ENCODE data around the gene DPP6. TPM values are rescaled to one million over a fixed set of nuclear protein-coding genes. Genes with fewer than 3 reads are reported as not detected.
"Not testable (repeated sequence)": the region's sequence is repeated elsewhere in the genome, so short reads cannot be mapped to it uniquely, and the experiment has no call there.

Gene DPP6
- total RNA-seq, 1 donor from 2014 or later, result not detected

- intact Hi-C loops (cut with micrococcal nuclease), result not testable (repeated sequence)
These were observed 43.0 kb downstream of the DPP6 start for GRCh38 chr7:154095201-154095600.

GRCh38 chr7:154105063-154105462, 52.9 kb downstream of the DPP6 start:
- H3K27me3 Mint-ChIP-seq (ENCODE audit: low read depth); H3K9me3 Mint-ChIP-seq; H3K4me3 Mint-ChIP-seq (ENCODE audit: low read depth); H3K36me3 Mint-ChIP-seq (ENCODE audit: low read depth); DNase-seq (ENCODE audit: low spot score); H3K27ac Mint-ChIP-seq; H3K4me1 Mint-ChIP-seq (ENCODE audit: low read depth); intact Hi-C loops (cut with micrococcal nuclease): not testable (repeated sequence)

More at GRCh38 chr7:154095201-154095600, 43.0 kb downstream of the DPP6 start:
- H3K4me3 Mint-ChIP-seq (ENCODE audit: low read depth); H3K36me3 Mint-ChIP-seq (ENCODE audit: low read depth); H3K27ac Mint-ChIP-seq; H3K4me1 Mint-ChIP-seq (ENCODE audit: low read depth); DNase-seq (ENCODE audit: low spot score); H3K9me3 Mint-ChIP-seq; H3K27me3 Mint-ChIP-seq (ENCODE audit: low read depth): not testable (repeated sequence)

- DNase-seq (ENCODE audit: low spot score); H3K36me3 Mint-ChIP-seq (ENCODE audit: low read depth); H3K27me3 Mint-ChIP-seq (ENCODE audit: low read depth); H3K27ac Mint-ChIP-seq; intact Hi-C loops (cut with micrococcal nuclease); H3K9me3 Mint-ChIP-seq; H3K4me3 Mint-ChIP-seq (ENCODE audit: low read depth); H3K4me1 Mint-ChIP-seq (ENCODE audit: low read depth): not testable (repeated sequence)
These were observed 57.4 kb downstream of the DPP6 start for GRCh38 chr7:154109615-154110014.

GRCh38 chr7:154113732-154114351, 61.6 kb downstream of the DPP6 start:
- H3K4me1 Mint-ChIP-seq (ENCODE audit: low read depth); DNase-seq (ENCODE audit: low spot score); H3K4me3 Mint-ChIP-seq (ENCODE audit: low read depth); H3K36me3 Mint-ChIP-seq (ENCODE audit: low read depth); H3K9me3 Mint-ChIP-seq; H3K27me3 Mint-ChIP-seq (ENCODE audit: low read depth); intact Hi-C loops (cut with micrococcal nuclease); H3K27ac Mint-ChIP-seq: not testable (repeated sequence)

- H3K4me1 Mint-ChIP-seq (ENCODE audit: low read depth); DNase-seq (ENCODE audit: low spot score); H3K9me3 Mint-ChIP-seq; H3K27me3 Mint-ChIP-seq (ENCODE audit: low read depth); H3K36me3 Mint-ChIP-seq (ENCODE audit: low read depth); intact Hi-C loops (cut with micrococcal nuclease); H3K4me3 Mint-ChIP-seq (ENCODE audit: low read depth); H3K27ac Mint-ChIP-seq: not testable (repeated sequence)
These were observed 65.5 kb downstream of the DPP6 start for GRCh38 chr7:154117411-154118390.

GRCh38 chr7:154120825-154121224, 68.6 kb downstream of the DPP6 start:
- H3K27me3 Mint-ChIP-seq (ENCODE audit: low read depth); DNase-seq (ENCODE audit: low spot score); H3K27ac Mint-ChIP-seq; H3K4me1 Mint-ChIP-seq (ENCODE audit: low read depth); H3K4me3 Mint-ChIP-seq (ENCODE audit: low read depth); intact Hi-C loops (cut with micrococcal nuclease); H3K36me3 Mint-ChIP-seq (ENCODE audit: low read depth); H3K9me3 Mint-ChIP-seq: not testable (repeated sequence)

GRCh38 chr7:154122720-154123119, 70.5 kb downstream of the DPP6 start:
- DNase-seq (ENCODE audit: low spot score); H3K27ac Mint-ChIP-seq; H3K4me3 Mint-ChIP-seq (ENCODE audit: low read depth); H3K27me3 Mint-ChIP-seq (ENCODE audit: low read depth); H3K36me3 Mint-ChIP-seq (ENCODE audit: low read depth); H3K4me1 Mint-ChIP-seq (ENCODE audit: low read depth); H3K9me3 Mint-ChIP-seq; intact Hi-C loops (cut with micrococcal nuclease): not testable (repeated sequence)

- H3K9me3 Mint-ChIP-seq; DNase-seq (ENCODE audit: low spot score); H3K27me3 Mint-ChIP-seq (ENCODE audit: low read depth); H3K4me1 Mint-ChIP-seq (ENCODE audit: low read depth); H3K4me3 Mint-ChIP-seq (ENCODE audit: low read depth); H3K36me3 Mint-ChIP-seq (ENCODE audit: low read depth); intact Hi-C loops (cut with micrococcal nuclease); H3K27ac Mint-ChIP-seq: not testable (repeated sequence)
These were observed 71.2 kb downstream of the DPP6 start for GRCh38 chr7:154123397-154123796.

GRCh38 chr7:154129142-154129541, 76.9 kb downstream of the DPP6 start:
- H3K9me3 Mint-ChIP-seq; H3K27ac Mint-ChIP-seq; intact Hi-C loops (cut with micrococcal nuclease); H3K36me3 Mint-ChIP-seq (ENCODE audit: low read depth); H3K4me3 Mint-ChIP-seq (ENCODE audit: low read depth); H3K4me1 Mint-ChIP-seq (ENCODE audit: low read depth); DNase-seq (ENCODE audit: low spot score); H3K27me3 Mint-ChIP-seq (ENCODE audit: low read depth): not testable (repeated sequence)

GRCh38 chr7:154132617-154133016, 80.4 kb downstream of the DPP6 start:
- intact Hi-C loops (cut with micrococcal nuclease); H3K27me3 Mint-ChIP-seq (ENCODE audit: low read depth); H3K27ac Mint-ChIP-seq; DNase-seq (ENCODE audit: low spot score); H3K4me3 Mint-ChIP-seq (ENCODE audit: low read depth); H3K36me3 Mint-ChIP-seq (ENCODE audit: low read depth); H3K4me1 Mint-ChIP-seq (ENCODE audit: low read depth): not testable (repeated sequence)
- peaks cover 23% of the 10 kb centered on the region for H3K9me3 Mint-ChIP-seq

GRCh38 chr7:154133703-154134277, 81.6 kb downstream of the DPP6 start:
- H3K27me3 Mint-ChIP-seq (ENCODE audit: low read depth); DNase-seq (ENCODE audit: low spot score); H3K4me3 Mint-ChIP-seq (ENCODE audit: low read depth); H3K36me3 Mint-ChIP-seq (ENCODE audit: low read depth); intact Hi-C loops (cut with micrococcal nuclease); H3K27ac Mint-ChIP-seq; H3K4me1 Mint-ChIP-seq (ENCODE audit: low read depth): not testable (repeated sequence)
- peaks cover 23% of the 10 kb centered on the region for H3K9me3 Mint-ChIP-seq

GRCh38 chr7:154134698-154135097, 82.5 kb downstream of the DPP6 start:
- H3K4me3 Mint-ChIP-seq (ENCODE audit: low read depth); H3K36me3 Mint-ChIP-seq (ENCODE audit: low read depth); intact Hi-C loops (cut with micrococcal nuclease); H3K27ac Mint-ChIP-seq; H3K27me3 Mint-ChIP-seq (ENCODE audit: low read depth); H3K4me1 Mint-ChIP-seq (ENCODE audit: low read depth); DNase-seq (ENCODE audit: low spot score): not testable (repeated sequence)
- peaks cover 23% of the 10 kb centered on the region for H3K9me3 Mint-ChIP-seq

- H3K36me3 Mint-ChIP-seq (ENCODE audit: low read depth); H3K4me1 Mint-ChIP-seq (ENCODE audit: low read depth); DNase-seq (ENCODE audit: low spot score); intact Hi-C loops (cut with micrococcal nuclease); H3K27me3 Mint-ChIP-seq (ENCODE audit: low read depth); H3K4me3 Mint-ChIP-seq (ENCODE audit: low read depth); H3K27ac Mint-ChIP-seq: not testable (repeated sequence)
- H3K9me3 Mint-ChIP-seq, result peaks cover 23% of the 10 kb centered on the region
These were observed 83.4 kb downstream of the DPP6 start for GRCh38 chr7:154135646-154136045.

Measured in activated T-helper 2 cell treated with anti-CD3 and anti-CD28 coated beads, Interferon-gamma antibody, Interleukin-2, Interleukin-4, amounts not matched to agents 10 μg/mL and 5 μg/mL and 100 μg/mL, durations not matched to agents 14 hours and 24 hours and 36 hours (primary cell).